Measurements from ENCODE around the gene IFNG-AS1.

IFNG-AS1 gene

DNA sequence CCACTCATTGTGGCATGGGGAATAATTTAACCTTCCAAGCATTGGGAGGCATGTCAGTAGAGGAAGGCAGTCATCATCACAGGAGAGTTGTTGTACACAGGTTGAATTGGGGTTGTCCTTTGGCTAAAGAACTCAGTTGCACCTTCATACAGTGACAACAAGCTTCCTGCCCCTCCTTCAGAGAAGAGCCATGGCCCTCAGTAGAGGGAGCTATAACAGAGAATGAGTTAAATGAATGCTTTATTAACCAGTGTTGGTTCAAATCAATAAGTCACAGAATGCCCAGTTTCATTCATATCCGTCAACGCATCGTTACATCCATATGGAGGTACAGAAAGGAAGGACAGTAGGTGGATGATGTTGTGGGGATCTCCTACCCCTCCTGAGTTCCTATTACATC lies 4.8 kb downstream of the IFNG-AS1 start:
- DNase-seq (ENCODE audit: low spot score) = no peak

DNA sequence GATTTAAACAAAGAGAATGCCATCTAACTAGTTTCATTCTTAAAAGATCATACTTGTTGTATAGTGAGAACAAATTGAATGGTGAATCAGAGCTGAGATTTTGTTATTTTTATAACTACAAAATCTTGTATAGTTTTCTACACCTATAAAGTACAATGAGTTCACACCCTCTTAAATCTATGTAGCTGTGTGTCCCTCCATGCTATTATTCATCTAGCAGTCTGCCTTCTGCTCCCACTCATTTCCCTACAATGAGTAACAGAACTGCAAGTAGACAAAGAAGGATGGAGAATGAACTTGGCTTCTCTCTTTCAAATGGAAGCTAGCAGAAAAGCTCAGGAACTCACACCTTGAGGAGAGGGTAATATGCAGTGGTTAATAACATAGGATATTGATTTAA lies 7.1 kb downstream of the IFNG-AS1 start:
- DNase-seq (ENCODE audit: low spot score) = no peak

DNA sequence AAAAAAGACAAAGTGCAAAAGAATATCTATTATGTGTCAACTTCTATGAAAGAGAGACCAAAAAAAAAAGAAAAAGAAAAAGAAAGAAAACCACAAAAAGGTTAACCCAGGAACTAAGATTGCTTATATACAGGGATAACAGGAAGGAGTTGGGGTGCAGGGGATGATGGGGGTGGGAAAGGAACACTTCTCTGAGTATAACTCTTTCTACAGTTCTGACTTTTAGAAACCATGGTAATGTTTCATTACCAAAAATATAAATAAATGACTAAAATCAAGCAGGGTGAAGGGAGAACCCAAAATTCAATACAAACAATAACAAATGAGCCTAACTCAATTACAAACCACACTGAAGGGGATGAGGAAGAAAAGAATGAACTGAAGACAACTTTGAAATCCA lies 9.1 kb downstream of the IFNG-AS1 start:
- DNase-seq (ENCODE audit: low spot score) = no peak

DNA sequence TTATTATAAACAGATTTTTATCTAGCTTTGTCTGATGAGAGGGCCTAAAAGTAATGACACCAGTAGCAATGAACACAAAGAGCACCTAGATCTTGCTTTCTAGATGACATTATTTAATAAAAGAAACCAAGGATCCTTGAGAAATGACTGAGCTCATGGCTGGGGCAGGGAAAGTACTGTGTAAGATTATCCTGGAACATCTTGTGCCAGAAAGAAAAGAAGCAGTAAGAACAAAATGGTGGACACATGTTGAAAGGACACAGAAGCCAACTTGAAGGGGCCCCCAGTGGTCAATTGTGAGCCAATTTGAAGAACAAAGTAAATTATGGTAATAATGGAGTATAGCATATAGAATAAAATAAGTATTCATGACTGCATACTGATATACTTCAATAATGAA lies 10.0 kb downstream of the IFNG-AS1 start:
- no peak for DNase-seq (ENCODE audit: low spot score)

DNA sequence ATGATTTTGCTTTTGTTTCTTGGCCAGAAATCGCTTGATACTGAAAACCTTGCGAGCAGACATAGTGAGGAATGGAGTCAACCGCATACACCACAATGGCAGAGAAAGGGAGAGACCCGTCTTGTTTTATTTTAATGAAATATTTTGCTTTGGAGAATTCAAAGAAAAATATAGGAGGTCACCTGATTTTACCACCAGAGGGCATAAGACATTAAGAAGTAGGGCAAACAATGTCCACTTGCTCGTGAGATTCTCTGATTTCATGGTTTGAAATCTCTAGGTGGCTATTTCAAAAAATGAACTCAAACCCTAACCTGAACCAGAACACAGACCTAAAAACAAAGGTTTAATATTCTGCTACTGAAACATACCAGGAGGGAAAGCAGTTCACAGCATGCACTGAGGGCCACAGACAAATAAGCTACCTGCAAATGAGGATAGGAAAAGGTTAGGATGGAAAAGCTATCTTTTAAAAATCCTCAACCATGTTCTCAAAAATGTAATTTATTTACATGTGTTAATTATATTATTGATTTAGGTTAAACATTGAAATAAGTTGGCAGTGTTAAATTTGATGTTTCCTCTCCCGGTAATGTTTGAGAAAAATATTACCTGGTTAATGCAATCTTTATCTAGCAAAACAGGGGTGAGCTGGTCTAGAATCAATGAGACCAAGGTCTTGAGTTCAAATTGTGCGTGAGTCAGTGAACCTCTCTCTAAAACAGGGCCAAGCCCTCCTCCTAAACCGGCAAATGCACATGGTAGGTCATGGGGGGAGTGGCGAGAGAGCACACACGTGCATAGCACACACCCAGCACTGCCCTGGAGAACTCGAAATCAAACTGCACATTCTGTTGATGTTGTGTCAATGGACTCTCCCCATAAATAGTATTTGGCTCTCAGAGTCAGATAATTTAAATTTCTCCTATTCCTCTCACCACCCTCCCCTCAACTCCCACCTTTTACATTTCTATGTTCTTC lies 12.5 kb downstream of the IFNG-AS1 start:
- DNase-seq (ENCODE audit: low spot score) = peak; percentile 54

DNA sequence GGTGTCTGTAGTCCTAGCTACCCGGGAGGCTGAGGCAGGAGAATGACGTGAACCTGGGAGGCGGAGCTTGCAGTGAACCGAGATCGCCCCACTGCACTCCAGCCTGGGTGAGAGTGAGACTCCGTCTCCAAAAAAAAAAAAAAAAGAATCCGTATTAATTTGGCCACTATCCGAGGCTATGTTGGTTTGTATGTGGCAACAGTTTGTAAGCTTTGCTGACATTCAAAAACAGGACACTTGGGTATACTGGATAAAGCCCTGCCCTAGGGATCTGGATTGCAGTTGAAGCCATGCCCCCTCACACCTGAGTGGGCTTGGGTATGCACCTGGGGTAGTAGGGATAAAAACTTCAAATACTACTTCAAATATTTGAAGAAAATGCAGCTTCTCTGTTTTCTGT lies 14.5 kb downstream of the IFNG-AS1 start:
- no peak for DNase-seq (ENCODE audit: low spot score)

DNA sequence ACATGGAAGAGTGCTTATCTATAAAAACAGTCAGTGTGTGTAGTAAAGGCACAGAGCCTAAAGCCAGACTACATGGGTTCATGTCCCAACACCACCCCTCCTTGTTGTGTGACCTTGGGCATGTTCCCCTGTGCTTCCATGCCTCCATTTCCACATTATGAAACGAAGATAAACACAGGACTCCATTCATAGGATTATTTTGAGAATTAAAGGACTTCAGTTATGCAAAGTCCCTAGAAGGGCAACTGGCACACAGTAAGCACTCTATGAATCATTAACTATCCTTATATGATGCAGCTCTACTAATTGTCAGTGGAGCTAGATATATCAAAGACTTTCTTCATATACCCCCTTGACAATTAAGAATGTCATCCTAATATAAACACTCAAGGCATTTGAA lies 17.8 kb downstream of the IFNG-AS1 start:
- DNase-seq (ENCODE audit: low spot score) = no peak

DNA sequence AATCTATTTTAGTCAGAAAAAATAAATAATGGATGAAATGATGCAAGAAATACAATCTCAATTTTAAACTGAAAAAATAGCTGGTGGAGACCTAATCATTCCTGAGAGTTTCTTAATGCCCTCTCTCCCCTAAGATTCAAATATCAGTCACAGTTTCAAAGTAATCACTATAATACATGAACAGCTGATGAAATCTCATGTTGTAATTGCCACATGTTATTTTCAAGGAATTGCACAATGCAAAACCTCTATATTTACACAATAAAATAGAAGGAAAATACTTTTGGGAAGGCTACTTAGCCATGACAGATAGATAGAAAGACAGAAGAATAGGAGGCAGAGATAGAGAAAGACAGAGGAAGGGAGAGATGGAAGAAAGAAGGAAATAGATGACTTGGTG lies 18.2 kb downstream of the IFNG-AS1 start:
- no peak for DNase-seq (ENCODE audit: low spot score)

DNA sequence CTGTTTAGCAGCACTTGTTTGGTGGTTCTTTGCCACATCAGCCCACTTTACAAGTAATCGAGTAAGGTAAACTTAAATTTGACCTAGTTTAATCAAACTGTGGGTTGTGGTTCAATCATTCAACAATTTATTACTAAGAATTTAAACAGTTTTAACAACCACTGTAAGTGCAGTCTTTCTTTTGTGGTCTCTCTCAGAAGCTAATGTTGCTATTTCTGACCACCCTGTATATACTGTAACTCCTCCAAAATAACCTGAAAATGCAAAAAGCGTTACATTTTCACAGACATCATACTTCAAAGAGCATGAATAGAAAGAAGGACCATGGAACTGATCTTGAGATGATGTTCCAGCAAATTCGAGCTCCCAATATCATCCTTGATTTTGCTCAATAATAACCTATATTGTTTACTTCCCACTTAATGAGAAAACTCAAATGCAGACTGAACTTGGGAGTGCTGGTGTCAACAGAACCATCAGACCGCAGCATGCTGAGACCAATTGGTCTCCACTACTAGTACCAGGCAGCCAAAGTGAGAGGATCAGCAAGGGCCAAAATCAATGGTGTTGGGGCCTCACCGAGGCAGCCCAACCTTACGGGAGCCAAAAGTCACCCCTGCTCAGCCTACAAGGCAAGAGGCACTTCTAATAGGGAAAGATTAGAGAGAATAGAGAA lies 22.1 kb downstream of the IFNG-AS1 start:
- DNase-seq (ENCODE audit: low spot score) = no peak

DNA sequence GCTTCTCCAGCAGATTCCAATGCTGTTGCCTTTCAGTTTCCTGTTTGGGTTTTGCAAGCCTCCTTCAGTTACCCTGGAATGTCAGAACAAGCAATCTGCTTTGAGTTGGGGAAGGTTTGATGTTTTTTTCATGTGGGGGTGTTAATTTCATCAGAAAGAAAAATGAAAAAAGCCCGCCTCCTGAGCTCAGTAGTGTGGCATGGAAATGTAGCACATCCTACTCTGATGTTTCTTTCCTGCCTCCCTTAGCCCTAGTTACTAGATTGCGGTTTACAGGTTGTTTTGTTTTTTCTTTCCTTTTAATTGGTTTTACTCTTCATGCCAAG lies 22.6 kb downstream of the IFNG-AS1 start:
- DNase-seq (ENCODE audit: low spot score) = no peak

DNA sequence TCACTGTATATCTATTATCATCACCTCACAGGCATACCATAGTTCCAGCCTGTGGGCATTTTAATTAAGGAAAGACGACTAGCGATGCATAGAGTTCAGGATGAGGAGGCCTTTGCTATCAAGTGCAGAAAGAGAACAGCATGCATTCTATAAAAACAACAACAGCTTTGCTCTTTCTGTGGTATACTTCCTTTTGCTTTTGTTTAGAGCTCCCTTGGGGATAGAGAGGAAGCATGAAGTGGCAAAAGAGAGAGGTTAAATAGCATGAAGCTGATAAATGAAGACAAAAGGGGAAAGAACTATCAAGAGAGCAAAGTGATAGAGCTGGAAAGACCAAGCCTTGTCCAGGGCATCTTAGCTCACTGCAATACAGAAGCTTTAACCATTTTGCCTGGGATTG lies 23.5 kb downstream of the IFNG-AS1 start:
- DNase-seq (ENCODE audit: low spot score) = no peak

DNA sequence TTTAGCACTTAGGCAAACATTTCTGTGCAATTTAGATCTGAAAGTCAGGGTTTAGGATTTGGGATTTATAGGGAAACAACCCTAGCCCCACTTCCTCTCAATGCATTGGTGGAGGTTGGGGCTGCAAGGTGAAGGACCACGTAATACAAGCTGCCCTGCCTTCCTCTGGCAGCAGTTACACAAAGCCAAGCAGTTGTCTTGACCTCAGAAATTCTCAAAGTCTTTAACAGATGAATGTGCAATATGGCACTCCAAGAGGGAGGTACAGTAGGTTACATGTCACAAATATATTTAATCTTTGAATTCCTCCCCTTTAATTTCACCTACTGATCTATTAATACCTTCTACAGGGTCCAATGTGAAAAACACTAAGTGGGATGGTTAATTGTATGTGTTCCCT lies 23.9 kb downstream of the IFNG-AS1 start:
- DNase-seq (ENCODE audit: low spot score) = no peak

DNA sequence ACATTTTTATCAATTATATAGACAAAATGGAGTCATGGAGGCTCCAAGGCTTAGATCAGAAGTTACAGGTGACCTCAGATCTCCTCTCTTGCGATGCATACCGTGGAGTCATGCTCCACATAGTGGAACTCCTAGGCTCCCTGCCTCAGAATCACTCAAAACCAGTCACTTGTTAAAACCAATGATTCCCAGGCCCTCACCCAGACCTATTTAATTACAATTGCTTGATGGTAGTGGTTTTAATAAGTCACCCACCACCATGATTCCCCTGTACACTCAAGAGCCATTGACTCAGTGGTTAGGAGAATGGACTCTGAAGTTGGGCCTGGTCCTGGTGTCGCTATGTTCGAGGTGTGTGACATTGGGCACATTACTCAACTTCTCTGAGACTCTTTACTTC lies 26.9 kb downstream of the IFNG-AS1 start:
- no peak for DNase-seq (ENCODE audit: low spot score)

DNA sequence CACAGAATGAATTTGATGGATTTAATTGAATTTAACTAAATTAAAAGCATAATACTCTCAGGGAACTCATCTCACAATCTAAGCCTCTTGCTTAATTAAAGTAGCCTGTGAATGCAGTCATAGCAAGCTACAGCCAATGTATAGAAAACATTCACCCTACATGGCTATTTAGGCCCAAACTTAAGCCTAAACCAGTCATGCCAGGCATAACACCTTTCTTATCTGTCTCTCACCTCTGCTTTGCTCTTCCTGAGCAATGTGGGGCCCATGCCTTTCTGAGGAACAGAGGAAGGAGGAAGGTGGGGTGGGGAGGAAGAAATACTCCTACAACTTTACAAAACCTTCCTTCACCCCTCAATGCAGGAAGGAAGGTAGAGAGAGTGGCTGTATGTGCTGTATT lies 29.1 kb downstream of the IFNG-AS1 start:
- no peak for DNase-seq (ENCODE audit: low spot score)

DNA sequence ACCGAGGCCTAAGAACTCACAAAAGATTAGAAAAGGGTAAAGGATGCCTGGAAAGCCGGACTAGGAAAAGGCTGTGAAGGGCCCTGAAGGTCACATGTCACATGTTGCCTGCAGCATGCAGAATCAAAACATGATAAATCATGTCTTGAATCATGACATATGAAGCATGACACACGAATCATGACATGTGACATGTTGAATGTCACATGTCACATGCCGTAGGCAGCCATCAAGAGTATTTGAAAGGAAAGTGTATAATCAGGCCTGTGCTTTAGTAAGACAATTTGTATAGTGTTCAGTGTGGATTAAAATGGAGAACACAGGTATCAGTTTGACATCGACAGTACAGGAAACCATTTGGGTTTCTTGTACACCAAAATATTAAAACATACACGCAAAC lies 30.8 kb downstream of the IFNG-AS1 start:
- DNase-seq (ENCODE audit: low spot score) = no peak

DNA sequence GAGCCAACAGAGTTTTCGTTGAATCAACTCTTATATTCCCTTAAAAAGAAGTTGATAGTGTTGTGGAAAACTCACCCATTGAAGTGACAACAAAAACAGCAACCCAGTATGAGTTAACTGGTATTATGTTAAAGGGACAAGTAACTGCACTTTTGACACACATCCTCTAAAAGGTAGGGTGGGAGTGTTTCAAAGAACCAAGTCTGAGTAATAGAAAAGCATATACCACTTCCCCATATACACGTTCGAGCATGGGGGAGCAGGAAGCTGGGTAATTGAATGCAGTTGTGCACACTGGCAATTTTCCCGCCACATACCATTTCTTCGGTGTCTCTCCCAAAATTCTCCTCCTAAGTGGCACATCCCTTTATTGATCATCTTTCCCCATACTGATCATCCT lies 31.5 kb downstream of the IFNG-AS1 start:
- DNase-seq (ENCODE audit: low spot score) = no peak

DNA sequence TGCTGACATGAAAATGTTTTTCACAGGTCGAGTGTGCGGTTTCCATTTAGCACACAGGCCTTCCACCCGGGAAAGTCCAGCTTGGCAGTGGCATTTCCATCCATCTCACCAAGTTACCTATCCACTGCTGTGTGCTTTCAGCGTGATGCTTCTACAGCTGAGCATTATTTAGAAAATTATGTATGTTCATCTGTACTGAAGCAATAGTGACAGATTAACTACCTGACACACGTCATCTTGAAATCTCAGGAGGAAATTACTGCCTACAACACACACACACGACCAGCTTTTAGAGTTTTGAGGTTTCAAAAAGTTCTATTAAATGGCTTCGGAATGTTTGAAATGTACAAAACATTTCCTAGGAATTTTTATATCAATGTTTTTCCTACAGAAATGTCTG lies 39.4 kb downstream of the IFNG-AS1 start:
- DNase-seq (ENCODE audit: low spot score) = no peak

DNA sequence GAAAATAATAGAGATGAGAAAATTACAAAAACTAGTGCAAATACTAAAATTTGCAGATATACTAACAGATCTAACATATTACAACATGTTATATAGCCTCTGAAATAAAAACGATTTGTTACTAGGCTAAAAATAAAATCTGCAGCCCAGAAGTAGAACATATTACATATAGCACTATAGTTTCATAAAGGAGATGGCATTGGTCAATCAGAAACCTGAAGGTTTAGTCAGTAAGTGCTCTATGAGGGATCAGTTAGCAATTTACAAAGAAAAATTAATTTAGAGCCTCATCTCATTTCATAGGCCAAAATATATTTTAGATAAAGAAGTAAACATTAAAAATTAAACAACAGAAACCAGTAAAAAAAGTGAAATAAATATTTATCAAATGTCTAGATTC lies 41.0 kb downstream of the IFNG-AS1 start:
- no peak for DNase-seq (ENCODE audit: low spot score)

DNA sequence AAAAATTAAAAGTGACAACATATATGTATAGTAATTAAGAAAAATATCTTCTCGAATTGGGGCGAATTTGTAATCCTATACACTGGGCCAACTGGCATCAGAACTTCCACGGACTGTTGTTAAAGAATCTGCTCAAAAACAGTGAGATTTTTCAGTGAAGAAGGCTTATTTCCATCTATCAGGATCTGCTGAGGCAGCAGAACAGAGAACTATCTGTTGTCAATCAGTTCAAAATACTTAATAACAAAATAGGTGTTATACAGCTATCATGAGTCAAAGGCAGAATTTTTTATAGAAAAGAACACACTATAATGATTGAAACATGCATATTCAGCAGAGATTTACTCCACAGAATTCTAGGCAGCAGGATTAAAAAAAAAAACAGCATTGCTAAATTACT lies 41.9 kb downstream of the IFNG-AS1 start:
- DNase-seq (ENCODE audit: low spot score) = no peak

DNA sequence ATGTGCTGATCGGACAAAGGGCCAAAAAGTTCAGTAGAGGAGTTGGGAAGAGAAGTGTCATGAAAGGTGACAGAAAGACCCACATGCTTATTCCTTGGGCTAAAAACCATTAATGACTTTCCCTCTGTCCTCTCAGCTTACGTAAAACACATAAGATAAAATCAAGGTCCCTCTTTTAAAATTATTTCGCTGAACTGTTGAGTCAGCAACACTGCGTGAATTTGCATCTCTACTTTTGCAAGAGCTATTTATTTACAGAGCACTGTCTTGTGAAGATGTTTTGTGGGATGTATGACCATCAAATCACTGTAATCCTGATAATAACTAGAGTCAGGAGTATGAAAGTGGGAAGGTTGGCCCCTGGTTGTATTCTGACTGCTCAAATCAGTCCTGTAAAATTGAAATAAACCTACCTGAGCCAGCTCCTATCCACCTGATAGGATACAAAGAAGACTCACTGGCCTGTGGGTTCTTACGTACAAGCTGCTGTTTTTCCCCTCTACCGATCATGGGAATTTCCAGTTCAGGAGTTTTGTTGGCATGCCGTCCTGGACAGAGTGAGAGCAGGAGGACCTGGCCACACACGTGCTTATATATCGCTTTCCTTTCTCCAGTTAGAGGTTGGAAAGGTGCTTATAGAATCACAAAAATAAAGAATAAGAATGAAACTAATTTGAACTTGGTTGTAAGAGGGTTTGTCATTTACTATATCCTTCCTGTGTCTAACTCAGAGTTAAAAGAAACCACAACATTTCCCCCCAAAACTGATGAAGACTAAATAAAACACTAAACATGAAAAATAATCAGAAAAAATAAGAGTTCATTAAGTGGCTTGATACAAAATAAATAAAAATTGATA lies 42.9 kb downstream of the IFNG-AS1 start:
- DNase-seq (ENCODE audit: low spot score) = no peak

DNA sequence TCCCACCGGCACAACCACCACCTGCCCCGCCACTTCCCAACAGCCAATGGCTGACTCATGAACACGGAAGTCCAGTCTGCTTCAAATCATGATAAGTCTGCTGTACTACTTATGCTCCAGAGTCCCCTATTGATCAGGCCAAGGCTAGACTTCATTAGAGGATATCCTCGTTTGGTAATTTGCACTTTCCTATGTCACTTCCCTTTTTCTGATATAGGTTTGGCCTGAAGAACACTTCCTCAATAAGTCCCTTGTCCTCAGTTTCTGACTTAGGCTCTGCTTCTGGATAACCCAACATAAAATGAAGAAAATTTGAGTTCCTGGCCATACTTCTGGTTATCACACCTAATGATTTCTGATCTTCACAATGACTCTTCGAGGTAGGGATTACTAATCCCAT lies 45.3 kb downstream of the IFNG-AS1 start:
- no peak for DNase-seq (ENCODE audit: low spot score)

DNA sequence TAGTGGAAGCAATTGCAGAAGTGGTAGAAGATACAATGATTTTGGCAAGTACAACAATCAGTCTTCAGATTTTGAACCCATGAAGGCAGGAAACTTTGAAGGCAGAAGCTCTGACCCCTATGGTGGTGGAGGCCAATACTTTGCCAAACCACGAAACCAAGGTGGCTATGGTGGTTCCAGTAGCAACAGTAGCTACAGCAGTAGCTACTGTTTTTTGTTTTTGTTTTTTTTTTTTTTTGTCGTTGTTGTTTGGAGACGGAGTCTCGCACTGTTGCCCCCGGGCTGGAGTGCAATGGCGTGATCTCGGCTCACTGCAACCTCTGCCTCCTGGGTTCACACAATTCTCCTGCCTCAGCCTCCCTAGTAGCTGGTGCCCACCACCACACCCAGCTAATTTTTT lies 47.4 kb downstream of the IFNG-AS1 start:
- DNase-seq (ENCODE audit: low spot score) = no peak
